GM21737 (cell line): ENCODE results near the gene VIPR2.

Experiments
- ATAC-seq: cut with Tn5 transposase; IDR thresholded peaks from one replicate; pipeline ENCODE4 v1.9.1; 2021; ENCODE audit warnings: mild to moderate bottlenecking, moderate library complexity; ENCODE audit not compliant: unreplicated experiment

The VIPR2 gene

GRCh38 chr7:159158125-159158887 lies 13.6 kb upstream of the VIPR2 start:
- ATAC-seq, result no peak

GRCh38 chr7:159157714-159158113 lies 13.0 kb upstream of the VIPR2 start:
- ATAC-seq, result no peak

GRCh38 chr7:159156436-159157245 lies 12.0 kb upstream of the VIPR2 start:
- no peak for ATAC-seq

- no peak for ATAC-seq
Measured at GRCh38 chr7:159155410-159155809, 10.7 kb upstream of the VIPR2 start.

DNA sequence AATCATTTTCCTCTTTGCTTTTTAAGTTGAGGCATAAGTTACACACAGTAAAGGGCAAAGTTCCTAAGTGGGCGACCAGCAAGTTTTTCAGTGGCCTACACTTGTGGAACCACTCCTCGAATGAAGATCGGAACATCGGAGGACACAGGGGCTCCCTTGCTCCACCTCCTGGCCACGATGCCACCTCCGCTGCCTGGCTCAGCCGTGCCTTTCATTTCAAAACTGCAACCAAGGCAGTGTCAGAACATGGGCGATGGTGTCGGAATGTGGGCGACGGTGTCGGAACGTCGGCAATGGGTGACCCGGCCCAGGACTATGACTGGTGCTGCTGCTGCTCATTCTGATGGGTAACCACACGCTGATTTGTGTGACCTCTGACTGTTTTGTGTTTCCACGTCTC lies 9.6 kb upstream of the VIPR2 start:
- ATAC-seq, result no peak

GRCh38 chr7:159153511-159153910 lies 8.8 kb upstream of the VIPR2 start:
- ATAC-seq, result no peak

- ATAC-seq, result no peak
Measured at GRCh38 chr7:159152816-159153215, 8.1 kb upstream of the VIPR2 start.

GRCh38 chr7:159151231-159151630 lies 6.6 kb upstream of the VIPR2 start:
- ATAC-seq, result no peak

DNA sequence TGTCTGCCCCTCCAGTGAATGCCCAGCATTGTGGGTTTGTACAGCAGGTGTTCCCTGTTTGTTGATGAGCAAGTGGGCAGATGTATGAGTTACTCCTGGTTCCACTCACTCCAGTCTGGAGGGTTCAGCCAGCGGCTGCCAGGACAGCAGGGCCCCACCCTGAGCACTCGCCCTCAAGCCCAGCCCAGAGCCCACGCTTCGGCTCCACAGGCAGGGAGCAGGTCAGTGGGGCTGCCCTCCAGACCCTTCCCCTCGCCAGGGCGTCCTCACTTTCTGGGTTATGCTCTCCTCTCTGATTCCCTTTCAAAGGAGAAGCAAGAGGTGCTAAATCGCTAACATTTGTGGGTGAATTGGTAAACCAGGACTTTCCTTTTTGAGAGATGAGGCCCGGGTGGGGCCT lies 4.8 kb upstream of the VIPR2 start:
- no peak for ATAC-seq

- no peak for ATAC-seq
Measured at GRCh38 chr7:159148430-159149395, 4.0 kb upstream of the VIPR2 start.

- no peak for ATAC-seq
Measured at GRCh38 chr7:159147687-159148086, 3.0 kb upstream of the VIPR2 start.

DNA sequence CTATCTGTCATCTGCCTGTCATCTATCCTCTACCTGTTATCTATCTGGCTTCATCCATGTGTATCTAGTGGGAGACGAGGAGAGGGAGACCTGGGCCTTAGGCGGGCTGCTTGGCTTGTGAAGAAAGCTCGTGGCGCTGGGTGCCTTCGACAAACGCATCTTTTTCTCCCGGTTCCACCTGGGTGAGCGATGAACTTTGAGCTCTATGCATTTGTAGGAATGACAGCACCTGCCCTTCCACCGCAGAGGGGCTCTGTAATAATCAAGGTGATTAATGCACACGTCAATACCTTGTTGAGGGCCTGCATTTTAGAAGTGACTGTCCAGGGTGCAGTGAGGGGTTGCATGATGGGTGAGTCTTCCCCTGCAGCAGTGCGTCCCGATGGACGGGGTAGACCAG lies 2.6 kb upstream of the VIPR2 start:
- no peak for ATAC-seq

DNA sequence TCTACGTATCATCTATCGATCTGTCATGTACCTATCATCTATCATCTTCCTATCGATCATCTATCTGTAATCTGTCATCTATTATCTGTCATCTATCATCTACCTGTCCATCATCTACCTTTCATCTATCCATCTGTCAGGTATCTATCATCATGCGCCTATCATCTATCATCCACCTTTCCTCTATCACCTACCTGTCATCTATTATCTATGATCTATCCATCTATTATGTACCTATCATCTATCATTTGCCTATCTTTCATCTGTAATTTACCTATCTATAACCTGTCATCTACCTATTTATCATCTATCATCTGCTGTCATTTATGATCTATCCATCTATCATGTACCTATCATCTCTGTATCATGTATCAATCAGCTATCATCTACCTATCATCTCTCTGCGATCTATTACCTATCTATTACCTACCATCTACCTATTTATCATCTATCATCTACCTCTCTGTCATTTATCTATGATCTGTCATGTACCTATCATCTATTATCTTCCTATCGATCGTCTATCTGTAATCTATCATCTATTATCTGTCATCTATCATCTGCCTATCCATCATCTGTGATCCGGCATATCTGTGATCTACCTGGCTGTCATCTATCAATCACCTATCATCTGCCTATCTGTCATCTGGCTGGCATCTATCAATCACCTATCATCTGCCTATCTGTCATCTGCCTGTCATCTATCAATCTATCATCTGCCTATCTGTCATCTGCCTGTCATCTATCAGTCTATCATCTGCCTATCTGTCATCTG lies 1.6 kb upstream of the VIPR2 start:
- no peak for ATAC-seq

DNA sequence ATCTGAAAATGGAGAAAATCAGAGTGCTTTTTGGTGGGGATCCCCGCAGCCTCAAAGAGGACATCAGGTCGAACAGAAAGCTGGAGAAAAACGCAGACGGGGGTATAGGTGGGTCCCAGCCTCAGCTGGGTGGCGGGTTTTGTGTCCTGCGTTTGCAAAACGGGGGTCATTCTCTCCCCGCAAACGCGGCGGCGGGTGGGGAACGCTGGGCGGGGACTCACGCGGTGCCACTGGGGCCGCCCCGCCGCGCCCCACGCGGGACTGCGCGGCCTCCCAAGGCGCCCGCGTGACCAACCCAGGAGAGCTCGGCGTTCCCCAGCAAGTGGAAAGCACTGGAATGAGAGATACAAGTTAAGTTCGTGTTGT lies 806 bp upstream of the VIPR2 start:
- ATAC-seq, result no peak

DNA sequence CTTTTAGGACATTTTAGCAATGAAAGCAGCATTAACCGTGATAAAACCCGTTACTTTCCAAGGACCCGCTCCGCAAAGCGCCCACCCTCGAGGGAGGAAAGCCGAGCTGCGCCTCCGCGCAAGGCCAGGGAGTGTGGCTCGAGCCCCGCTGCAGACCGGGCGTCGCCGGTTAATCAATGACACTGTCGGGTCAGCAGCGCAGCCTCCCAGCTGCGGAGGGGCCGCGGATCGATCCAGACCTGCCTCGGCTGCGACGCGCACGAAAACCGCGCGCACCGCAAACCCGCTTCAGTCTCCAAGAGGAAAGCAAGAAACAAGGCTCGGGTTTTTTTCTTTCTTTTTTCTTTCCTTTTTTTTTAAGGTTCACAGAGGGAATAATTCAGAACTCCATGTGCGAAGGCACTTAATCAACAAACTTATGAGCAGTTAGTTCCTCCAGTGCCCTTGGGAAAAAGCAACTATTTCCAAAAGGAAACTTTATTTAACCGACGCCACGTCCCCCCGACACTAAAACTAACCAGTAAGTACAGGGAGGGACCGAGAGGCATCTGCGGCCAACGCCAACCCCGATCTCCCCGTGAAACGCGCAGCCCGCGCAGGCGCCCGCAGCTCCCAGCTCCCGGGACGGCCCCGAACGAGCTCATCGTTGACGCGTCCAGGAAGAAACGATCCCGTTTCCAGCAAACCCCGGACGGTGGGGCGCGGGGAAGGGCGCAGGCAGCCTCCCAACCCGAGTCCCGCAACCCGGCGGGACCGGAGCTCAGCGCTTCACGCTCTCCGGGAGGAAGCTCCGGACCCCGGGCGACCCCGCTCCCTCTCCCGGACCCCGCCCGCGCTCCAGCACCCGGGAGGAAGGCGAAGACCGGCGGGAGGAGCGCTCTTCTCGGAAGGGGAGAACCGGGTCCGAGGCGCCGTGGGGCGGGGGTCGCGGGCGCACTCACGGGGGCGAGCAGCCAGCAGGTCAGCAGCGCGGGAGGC lies 598 bp downstream of the VIPR2 start:
- ATAC-seq, result no peak

DNA sequence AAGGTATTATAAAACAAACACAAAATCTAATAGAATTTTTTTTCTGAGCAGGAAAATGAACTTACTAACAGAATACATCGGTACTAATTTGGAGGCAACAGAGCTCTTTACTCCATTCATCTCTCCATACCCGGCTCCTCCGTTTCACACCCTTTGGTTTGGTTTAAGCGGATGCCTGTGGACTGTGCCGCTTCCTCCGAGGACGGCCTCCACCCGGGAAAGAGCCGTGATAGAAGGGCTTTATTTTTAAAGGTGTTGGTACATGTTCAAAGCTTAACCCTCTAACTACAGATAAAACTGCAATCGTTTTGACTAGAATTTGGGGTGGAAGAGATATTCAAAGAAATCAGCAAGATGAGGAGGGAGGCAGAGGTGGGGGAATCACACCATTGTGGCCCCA lies 1.9 kb downstream of the VIPR2 start:
- no peak for ATAC-seq

DNA sequence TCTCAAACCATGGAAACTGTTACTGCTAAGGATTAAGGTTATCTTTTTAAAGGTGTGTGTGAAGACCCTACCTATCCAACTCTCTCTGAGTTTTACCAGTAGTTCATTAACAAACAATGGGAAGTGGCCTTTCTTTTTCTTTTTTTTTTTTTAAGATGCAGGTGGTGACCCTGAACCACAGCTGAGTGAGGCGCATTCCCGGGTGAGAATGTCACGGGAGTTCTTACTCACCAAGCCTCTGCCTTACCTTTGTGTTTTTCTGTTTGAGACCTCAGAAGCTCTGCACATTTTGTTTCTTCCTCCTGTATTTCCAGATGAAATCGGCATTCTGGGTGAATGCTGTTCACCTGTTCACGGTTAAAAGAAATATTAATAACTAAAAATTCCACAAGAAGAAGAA lies 2.5 kb downstream of the VIPR2 start:
- ATAC-seq, result no peak

GRCh38 chr7:159141660-159142059 lies 3.0 kb downstream of the VIPR2 start:
- ATAC-seq, result no peak

DNA sequence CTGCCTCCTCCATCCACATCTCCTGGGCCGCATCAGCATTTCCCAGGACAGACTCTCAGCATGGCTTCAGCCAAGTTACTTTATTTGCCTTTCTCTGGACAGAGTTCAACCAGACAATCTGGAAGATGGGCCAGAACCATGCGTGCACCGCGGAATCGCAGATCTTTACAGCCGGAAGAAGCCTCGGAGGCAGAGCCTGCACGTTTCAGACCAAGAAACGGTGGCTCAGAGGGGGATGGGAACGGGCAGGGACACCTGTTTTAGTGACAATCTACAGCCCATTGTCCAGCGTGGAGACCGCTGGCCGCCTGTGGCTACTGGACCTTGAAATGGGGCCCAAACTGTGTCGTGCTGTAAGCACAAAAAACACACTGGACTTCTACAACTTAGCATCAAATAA lies 3.5 kb downstream of the VIPR2 start:
- ATAC-seq, result no peak
